PC-3 (cell line): ENCODE measurements around the gene CCM2. TPM values are rescaled to one million over a fixed set of nuclear protein-coding genes. Genes with fewer than 3 reads are reported as not detected.

ENCODE experiments used
- ATAC-seq: fragments of 200-7000 bp; cut with Tn5 transposase; 2 replicates; pipeline ENCODE4 v1.9.1; 2020; ENCODE audit warnings: mild to moderate bottlenecking, moderate library complexity
- BruUV-seq: library from RNA; stranded (reverse); fragments of 400-500 nt; replicated peaks from 2 replicates; lab custom pipeline; 2021; lab: Mats Ljungman, UMichigan
- CTCF ChIA-PET: fragments of 300-600 bp; sonication (Branson Sonifier 250); formaldehyde crosslinking; loops from one replicate; lab custom pipeline; 2022; ENCODE audit warnings: antibody characterized with exemption; lab: Charles Lee
- POLR2A ChIA-PET: fragments of 300-600 bp; sonication (Branson Sonifier 250); formaldehyde crosslinking; loops from one replicate; lab custom pipeline; 2022; ENCODE audit warnings: antibody characterized with exemption; ENCODE audit not compliant: unreplicated experiment; lab: Charles Lee
- DNase-seq: peaks from one replicate; pipeline ENCODE4 v3.0.0-alpha.2; 2015
- H2AFZ ChIP-seq: fragments of 300-600 bp; sonication (generic); 2 replicates; pipeline ENCODE4 v1.6.0; 2016; ENCODE audit warnings: antibody characterized with exemption, low read length
- H3F3A ChIP-seq: fragments of 300-600 bp; sonication (generic); one replicate; pipeline ENCODE4 v1.6.0; 2017; ENCODE audit warnings: antibody characterized with exemption, low read length, control low read depth, mild to moderate bottlenecking; ENCODE audit not compliant: unreplicated experiment
- H3K27ac ChIP-seq: fragments of 300-600 bp; sonication (generic); 2 replicates; pipeline ENCODE4 v1.5.1; 2016; ENCODE audit warnings: mild to moderate bottlenecking, low read length
- H3K27me3 ChIP-seq: fragments of 300-600 bp; sonication (generic); 2 replicates; pipeline ENCODE4 v1.6.1; 2016; ENCODE audit warnings: low read length, mixed read lengths
- H3K36me3 ChIP-seq: fragments of 300-600 bp; sonication (generic); 2 replicates; pipeline ENCODE4 v1.6.1; 2016; ENCODE audit warnings: low read depth, mixed run types, low read length, mixed read lengths
- H3K4me1 ChIP-seq: fragments of 300-600 bp; sonication (generic); 2 replicates; pipeline ENCODE4 v1.5.1; 2016; ENCODE audit warnings: low read length; ENCODE audit not compliant: insufficient read depth
- H3K4me2 ChIP-seq: fragments of 300-600 bp; sonication (generic); 2 replicates; pipeline ENCODE4 v1.6.0; 2016; ENCODE audit warnings: low read length
- H3K4me3 ChIP-seq: fragments of 300-600 bp; sonication (generic); 2 replicates; pipeline ENCODE4 v1.5.1; 2016; ENCODE audit warnings: mild to moderate bottlenecking, low read length, mixed read lengths
- H3K79me2 ChIP-seq: fragments of 300-600 bp; sonication (generic); 2 replicates; pipeline ENCODE4 v1.6.1; 2017; ENCODE audit warnings: low read length, mixed read lengths
- H3K9ac ChIP-seq: fragments of 300-600 bp; sonication (generic); 2 replicates; pipeline ENCODE4 v1.6.0; 2016; ENCODE audit warnings: mild to moderate bottlenecking, low read length
- H3K9me2 ChIP-seq: fragments of 300-600 bp; sonication (generic); replicated peaks from 2 replicates; pipeline ENCODE4 v1.6.1; 2016; ENCODE audit warnings: mixed run types, low read length, mixed read lengths
- H3K9me3 ChIP-seq: fragments of 300-600 bp; sonication (generic); 2 replicates; pipeline ENCODE4 v1.6.1; 2016; ENCODE audit warnings: low read length, mixed read lengths
- H4K20me1 ChIP-seq: fragments of 300-600 bp; sonication (generic); 2 replicates; pipeline ENCODE4 v1.6.1; 2016; ENCODE audit warnings: low read length, mixed read lengths
- CTCF ChIP-seq: fragments of 300-600 bp; sonication (generic); conservative IDR thresholded peaks from 2 replicates; pipeline ENCODE4 v1.5.1; 2017; ENCODE audit warnings: antibody characterized with exemption, low read depth, mild to moderate bottlenecking, low read length
- EZH2 ChIP-seq: fragments of 300-600 bp; sonication (generic); IDR thresholded peaks from one replicate; pipeline ENCODE4 v1.6.1; 2017; ENCODE audit warnings: antibody characterized with exemption, mild to moderate bottlenecking, low read length; ENCODE audit not compliant: unreplicated experiment
- EZH2phosphoT487 ChIP-seq: fragments of 300-600 bp; sonication (generic); IDR thresholded peaks from 2 replicates; pipeline ENCODE4 v1.6.1; 2018; ENCODE audit warnings: mild to moderate bottlenecking, antibody characterized with exemption, low read length, borderline replicate concordance
- intact Hi-C: fragments of 100-400 bp; cut with micrococcal nuclease; formaldehyde crosslinking; loops from 2 replicates; pipeline ENCODE4 v1.9.0; 2023
- total RNA-seq: library from RNA; depleted of rRNA; stranded (reverse); fragments of >200 nt; gene quantifications from 2 replicates; pipeline ENCODE4 v1.2.3, GENCODE V29; 2014

CCM2 gene
- total RNA-seq, 1 experiment from 2014 or later = 56.6 TPM

- no peak overlapping the region for H3K4me3 ChIP-seq
- no peak overlapping the region for H3K9ac ChIP-seq
- H3K27ac ChIP-seq = no peak overlapping the region
- POLR2A ChIA-PET = no interaction called here
- no peaks in the 10 kb centered on the region for H3K4me1 ChIP-seq
- ATAC-seq (no peak), DNase-seq (no peak)
- intact Hi-C loops = no loop called here
- H3K27me3 ChIP-seq = no peaks in the 10 kb centered on the region
- H2AFZ ChIP-seq = no peak overlapping the region
- no peaks in the 10 kb centered on the region for H3K9me2 ChIP-seq
- TF ChIP-seq CTCF (no peak), EZH2phosphoT487 (no peak), EZH2 (no peak)
- no peaks in the 10 kb centered on the region for H4K20me1 ChIP-seq
- H3K4me2 ChIP-seq = no peak overlapping the region
- no peaks in the 10 kb centered on the region for H3K36me3 ChIP-seq
- no peaks in the 10 kb centered on the region for H3F3A ChIP-seq
- no peaks in the 10 kb centered on the region for H3K79me2 ChIP-seq
- CTCF ChIA-PET = no interaction called here
- H3K9me3 ChIP-seq = no peaks in the 10 kb centered on the region
- BruUV-seq = no TSS peak
Measured at GRCh38 chr7:44974549-44974948, 25.5 kb upstream of the CCM2 start.

GRCh38 chr7:44975331-44976039 is 24.5 kb upstream of the CCM2 start:
- H3K27me3 ChIP-seq = no peaks in the 10 kb centered on the region
- no peaks in the 10 kb centered on the region for H3K4me1 ChIP-seq
- no peaks in the 10 kb centered on the region for H3K9me3 ChIP-seq
- BruUV-seq = no TSS peak
- no peak overlapping the region for H3K4me3 ChIP-seq
- H3K9ac ChIP-seq = no peak overlapping the region
- H3K36me3 ChIP-seq = no peaks in the 10 kb centered on the region
- ChIA-PET POLR2A (no interaction called here), CTCF (no interaction called here)
- intact Hi-C loops = no loop called here
- no peak overlapping the region for H3K27ac ChIP-seq
- DNase-seq (no peak), ATAC-seq (no peak)
- no peak overlapping the region for H3K4me2 ChIP-seq
- H4K20me1 ChIP-seq = no peaks in the 10 kb centered on the region
- H3K9me2 ChIP-seq = no peaks in the 10 kb centered on the region
- TF ChIP-seq EZH2 (no peak), EZH2phosphoT487 (no peak), CTCF (no peak)
- H2AFZ ChIP-seq = no peak overlapping the region
- H3F3A ChIP-seq = no peaks in the 10 kb centered on the region
- H3K79me2 ChIP-seq = no peaks in the 10 kb centered on the region

- POLR2A ChIA-PET = no interaction called here
- Histone ChIP-seq H3K36me3 (no peaks in the 10 kb centered on the region), H3K27ac (no peak overlapping the region), H3K9ac (no peak overlapping the region), H3K9me2 (no peaks in the 10 kb centered on the region), H3K79me2 (no peaks in the 10 kb centered on the region), H2AFZ (no peak overlapping the region), H3K4me2 (no peak overlapping the region), H4K20me1 (no peaks in the 10 kb centered on the region), H3K4me1 (no peaks in the 10 kb centered on the region), H3K4me3 (no peak overlapping the region), H3F3A (no peaks in the 10 kb centered on the region), H3K27me3 (no peaks in the 10 kb centered on the region), H3K9me3 (no peaks in the 10 kb centered on the region)
- DNase-seq (no peak), ATAC-seq (no peak)
- BruUV-seq = no TSS peak
- CTCF ChIA-PET = no interaction called here
- intact Hi-C loops = no loop called here
- TF ChIP-seq EZH2phosphoT487 = no peak
- no peak for TF ChIP-seq EZH2
- TF ChIP-seq CTCF = no peak
Measured at GRCh38 chr7:44976040-44976745, 23.8 kb upstream of the CCM2 start.
